ENCODE data around the gene USH2A.

The USH2A gene

GRCh38 chr1:216222288-216222687, 201.0 kb downstream of the USH2A start:
- intact Hi-C loops (cut with micrococcal nuclease) = no loop called here
- no peak overlapping the region for H3K27ac Mint-ChIP-seq
- H3K36me3 Mint-ChIP-seq (ENCODE audit: low read depth) = no peaks in the 10 kb centered on the region
- H3K4me3 Mint-ChIP-seq = no peak overlapping the region
- H3K9me3 Mint-ChIP-seq = no peaks in the 10 kb centered on the region
- peaks cover 5% of the 10 kb centered on the region for H3K4me1 Mint-ChIP-seq (ENCODE audit: low read depth)
- no peaks in the 10 kb centered on the region for H3K27me3 Mint-ChIP-seq

- Mint-ChIP-seq H3K4me1 (ENCODE audit: low read depth) (peaks cover 5% of the 10 kb centered on the region), H3K36me3 (ENCODE audit: low read depth) (no peaks in the 10 kb centered on the region), H3K27me3 (no peaks in the 10 kb centered on the region), H3K27ac (peak overlapping the region; percentile 28), H3K4me3 (peak overlapping the region; percentile 78), H3K9me3 (no peaks in the 10 kb centered on the region)
- intact Hi-C loops (cut with micrococcal nuclease) = no loop called here
Measured at GRCh38 chr1:216221260-216221700, 202.0 kb downstream of the USH2A start.

- Mint-ChIP-seq H3K27me3 (no peaks in the 10 kb centered on the region), H3K4me3 (no peak overlapping the region), H3K4me1 (ENCODE audit: low read depth) (peaks cover 3% of the 10 kb centered on the region), H3K9me3 (no peaks in the 10 kb centered on the region), H3K27ac (no peak overlapping the region), H3K36me3 (ENCODE audit: low read depth) (no peaks in the 10 kb centered on the region)
- intact Hi-C loops (cut with micrococcal nuclease) = no loop called here
Measured at GRCh38 chr1:216216305-216216704, 206.9 kb downstream of the USH2A start.

GRCh38 chr1:216215169-216215568, 208.1 kb downstream of the USH2A start:
- no peak overlapping the region for H3K27ac Mint-ChIP-seq
- no peaks in the 10 kb centered on the region for H3K4me1 Mint-ChIP-seq (ENCODE audit: low read depth)
- no peak overlapping the region for H3K4me3 Mint-ChIP-seq
- no peaks in the 10 kb centered on the region for H3K36me3 Mint-ChIP-seq (ENCODE audit: low read depth)
- intact Hi-C loops (cut with micrococcal nuclease) = no loop called here
- no peaks in the 10 kb centered on the region for H3K9me3 Mint-ChIP-seq
- no peaks in the 10 kb centered on the region for H3K27me3 Mint-ChIP-seq

GRCh38 chr1:216212826-216213225, 210.4 kb downstream of the USH2A start:
- Mint-ChIP-seq H3K27me3 (no peaks in the 10 kb centered on the region), H3K27ac (no peak overlapping the region), H3K36me3 (ENCODE audit: low read depth) (no peaks in the 10 kb centered on the region), H3K4me1 (ENCODE audit: low read depth) (no peaks in the 10 kb centered on the region), H3K4me3 (no peak overlapping the region), H3K9me3 (no peaks in the 10 kb centered on the region)
- intact Hi-C loops (cut with micrococcal nuclease) = no loop called here

- Mint-ChIP-seq H3K9me3 (no peaks in the 10 kb centered on the region), H3K4me3 (no peak overlapping the region), H3K4me1 (ENCODE audit: low read depth) (no peaks in the 10 kb centered on the region), H3K27ac (no peak overlapping the region), H3K36me3 (ENCODE audit: low read depth) (no peaks in the 10 kb centered on the region), H3K27me3 (no peaks in the 10 kb centered on the region)
- intact Hi-C loops (cut with micrococcal nuclease) = no loop called here
Measured at GRCh38 chr1:216210081-216210480, 213.2 kb downstream of the USH2A start.

GRCh38 chr1:216209125-216209524, 214.1 kb downstream of the USH2A start:
- no peaks in the 10 kb centered on the region for H3K9me3 Mint-ChIP-seq
- no peaks in the 10 kb centered on the region for H3K36me3 Mint-ChIP-seq (ENCODE audit: low read depth)
- no peak overlapping the region for H3K4me3 Mint-ChIP-seq
- H3K27ac Mint-ChIP-seq = no peak overlapping the region
- H3K4me1 Mint-ChIP-seq (ENCODE audit: low read depth) = no peaks in the 10 kb centered on the region
- no peaks in the 10 kb centered on the region for H3K27me3 Mint-ChIP-seq
- intact Hi-C loops (cut with micrococcal nuclease) = no loop called here

GRCh38 chr1:216207154-216207553, 216.1 kb downstream of the USH2A start:
- H3K27ac Mint-ChIP-seq = no peak overlapping the region
- H3K4me1 Mint-ChIP-seq (ENCODE audit: low read depth) = no peaks in the 10 kb centered on the region
- H3K4me3 Mint-ChIP-seq = no peak overlapping the region
- H3K36me3 Mint-ChIP-seq (ENCODE audit: low read depth) = no peaks in the 10 kb centered on the region
- intact Hi-C loops (cut with micrococcal nuclease) = no loop called here
- no peaks in the 10 kb centered on the region for H3K27me3 Mint-ChIP-seq
- no peaks in the 10 kb centered on the region for H3K9me3 Mint-ChIP-seq

- Mint-ChIP-seq H3K36me3 (ENCODE audit: low read depth) (no peaks in the 10 kb centered on the region), H3K27ac (no peak overlapping the region), H3K4me1 (ENCODE audit: low read depth) (no peaks in the 10 kb centered on the region), H3K4me3 (no peak overlapping the region), H3K27me3 (no peaks in the 10 kb centered on the region), H3K9me3 (no peaks in the 10 kb centered on the region)
- intact Hi-C loops (cut with micrococcal nuclease) = no loop called here
Measured at GRCh38 chr1:216205176-216205575, 218.1 kb downstream of the USH2A start.

- Mint-ChIP-seq H3K9me3 (no peaks in the 10 kb centered on the region), H3K4me1 (ENCODE audit: low read depth) (no peaks in the 10 kb centered on the region), H3K27ac (no peak overlapping the region), H3K4me3 (no peak overlapping the region), H3K27me3 (no peaks in the 10 kb centered on the region), H3K36me3 (ENCODE audit: low read depth) (no peaks in the 10 kb centered on the region)
- intact Hi-C loops (cut with micrococcal nuclease) = no loop called here
Measured at GRCh38 chr1:216201946-216202345, 221.3 kb downstream of the USH2A start.

- intact Hi-C loops (cut with micrococcal nuclease) = no loop called here
- Mint-ChIP-seq H3K4me1 (ENCODE audit: low read depth) (no peaks in the 10 kb centered on the region), H3K9me3 (no peaks in the 10 kb centered on the region), H3K36me3 (ENCODE audit: low read depth) (no peaks in the 10 kb centered on the region), H3K4me3 (no peak overlapping the region), H3K27me3 (no peaks in the 10 kb centered on the region), H3K27ac (no peak overlapping the region)
Measured at GRCh38 chr1:216200941-216201340, 222.3 kb downstream of the USH2A start.

- intact Hi-C loops (cut with micrococcal nuclease) = no loop called here
- H3K36me3 Mint-ChIP-seq (ENCODE audit: low read depth) = no peaks in the 10 kb centered on the region
- no peaks in the 10 kb centered on the region for H3K27me3 Mint-ChIP-seq
- H3K27ac Mint-ChIP-seq = no peak overlapping the region
- no peaks in the 10 kb centered on the region for H3K9me3 Mint-ChIP-seq
- no peak overlapping the region for H3K4me3 Mint-ChIP-seq
- H3K4me1 Mint-ChIP-seq (ENCODE audit: low read depth) = no peaks in the 10 kb centered on the region
Measured at GRCh38 chr1:216194721-216195120, 228.5 kb downstream of the USH2A start.

GRCh38 chr1:216193839-216194443, 229.3 kb downstream of the USH2A start:
- no peaks in the 10 kb centered on the region for H3K9me3 Mint-ChIP-seq
- H3K36me3 Mint-ChIP-seq (ENCODE audit: low read depth) = no peaks in the 10 kb centered on the region
- no peaks in the 10 kb centered on the region for H3K4me1 Mint-ChIP-seq (ENCODE audit: low read depth)
- intact Hi-C loops (cut with micrococcal nuclease) = no loop called here
- H3K4me3 Mint-ChIP-seq = no peak overlapping the region
- no peaks in the 10 kb centered on the region for H3K27me3 Mint-ChIP-seq
- H3K27ac Mint-ChIP-seq = no peak overlapping the region

GRCh38 chr1:216190438-216190837, 232.8 kb downstream of the USH2A start:
- Mint-ChIP-seq H3K36me3 (ENCODE audit: low read depth) (no peaks in the 10 kb centered on the region), H3K27me3 (no peaks in the 10 kb centered on the region), H3K27ac (no peak overlapping the region), H3K4me3 (no peak overlapping the region), H3K9me3 (no peaks in the 10 kb centered on the region), H3K4me1 (ENCODE audit: low read depth) (no peaks in the 10 kb centered on the region)
- intact Hi-C loops (cut with micrococcal nuclease) = no loop called here

GRCh38 chr1:216186816-216187215, 236.4 kb downstream of the USH2A start:
- H3K27ac Mint-ChIP-seq = no peak overlapping the region
- H3K9me3 Mint-ChIP-seq = no peaks in the 10 kb centered on the region
- H3K36me3 Mint-ChIP-seq (ENCODE audit: low read depth) = no peaks in the 10 kb centered on the region
- H3K4me1 Mint-ChIP-seq (ENCODE audit: low read depth) = no peaks in the 10 kb centered on the region
- intact Hi-C loops (cut with micrococcal nuclease) = no loop called here
- H3K27me3 Mint-ChIP-seq = no peaks in the 10 kb centered on the region
- no peak overlapping the region for H3K4me3 Mint-ChIP-seq
